Skin of body (tissue), 2 donors: ENCODE data around the gene SRMS. TPM values are rescaled to one million over a fixed set of nuclear protein-coding genes. Genes with fewer than 3 reads are reported as not detected.

ENCODE experiments used
- DNase-seq: peaks from one replicate; lab custom pipeline; 2025; lab: John Stamatoyannopoulos, UW
- total RNA-seq: library from RNA; depleted of rRNA; stranded (reverse); fragments of >200 nt; gene quantifications from one replicate; pipeline ENCODE4 v1.2.3, GENCODE V29; 2014

The SRMS gene
- total RNA-seq, 1 donor from 2014 or later, result 1.1 TPM

- no peak for DNase-seq
These were observed 6.4 kb upstream of the SRMS start, which contains the start of gene FNDC11 for GRCh38 chr20:63553933-63554290. FNDC11 (plus strand) TSS chr20:63554159; CDS start chr20:63555664, 1,505 bp downstream.

- peak; percentile 62 for DNase-seq
These were observed 5.8 kb upstream of the SRMS start for GRCh38 chr20:63553251-63553932.

- DNase-seq, result no peak
These were observed 5.1 kb upstream of the SRMS start for GRCh38 chr20:63552481-63553249.

GRCh38 chr20:63551068-63551467, 3.5 kb upstream of the SRMS start:
- no peak for DNase-seq

GRCh38 chr20:63549679-63550282, 2.2 kb upstream of the SRMS start:
- no peak for DNase-seq

- no peak for DNase-seq
These were observed 1.5 kb upstream of the SRMS start for GRCh38 chr20:63549019-63549418.

- DNase-seq, result no peak
These were observed 993 bp upstream of the SRMS start for GRCh38 chr20:63548542-63548941.

GRCh38 chr20:63546956-63547724, 409 bp downstream of the SRMS start:
- DNase-seq, result no peak

- no peak for DNase-seq
These were observed 1.1 kb downstream of the SRMS start for GRCh38 chr20:63546256-63546955.

GRCh38 chr20:63545814-63546213, 1.7 kb downstream of the SRMS start:
- no peak for DNase-seq

- no peak for DNase-seq
These were observed 2.5 kb downstream of the SRMS start for GRCh38 chr20:63544958-63545516.

- DNase-seq, result no peak
These were observed 3.1 kb downstream of the SRMS start for GRCh38 chr20:63544241-63544957.

GRCh38 chr20:63543733-63544132, 3.8 kb downstream of the SRMS start:
- DNase-seq, result no peak

- no peak for DNase-seq
These were observed 4.4 kb downstream of the SRMS start for GRCh38 chr20:63543131-63543530.

- no peak for DNase-seq
These were observed 4.9 kb downstream of the SRMS start for GRCh38 chr20:63542696-63543095.

- no peak for DNase-seq
These were observed 5.5 kb downstream of the SRMS start for GRCh38 chr20:63542031-63542559.

- no peak for DNase-seq
These were observed 6.2 kb downstream of the SRMS start for GRCh38 chr20:63541371-63541770.

- DNase-seq, result no peak
These were observed 6.9 kb downstream of the SRMS start for GRCh38 chr20:63540417-63541186.
